Stimulated activated CD4-positive, alpha-beta T cell treated with anti-CD3 and anti-CD28 coated beads, Interleukin-15, amount 100 ng/mL, for 24 hours (primary cell): Measurements from ENCODE around the gene SGO2.

Experiments used
- DNase-seq: peaks from one replicate; pipeline ENCODE4 v3.0.0-alpha.2; 2020

SGO2 gene

GRCh38 chr2:200525882-200526651 is at the start of gene SGO2:
SGO2 (plus strand) TSS chr2:200526207; CDS start chr2:200532976, 6,769 bp downstream.
- DNase-seq, result peak; percentile 98

- no peak for DNase-seq
Observed at GRCh38 chr2:200476836-200477235, 49.2 kb upstream of the SGO2 start.

GRCh38 chr2:200477667-200478131 is 48.3 kb upstream of the SGO2 start:
- no peak for DNase-seq

GRCh38 chr2:200479692-200480265 is 46.2 kb upstream of the SGO2 start:
- DNase-seq, result no peak

- no peak for DNase-seq
Observed at GRCh38 chr2:200482194-200482593, 43.8 kb upstream of the SGO2 start.

- peak; percentile 43 for DNase-seq
Observed at GRCh38 chr2:200483729-200484198, 42.2 kb upstream of the SGO2 start.

GRCh38 chr2:200484934-200485333 is 41.1 kb upstream of the SGO2 start:
- DNase-seq, result no peak

- DNase-seq, result no peak
Observed at GRCh38 chr2:200486529-200486928, 39.5 kb upstream of the SGO2 start.

GRCh38 chr2:200488169-200488568 is 37.8 kb upstream of the SGO2 start:
- no peak for DNase-seq

GRCh38 chr2:200490001-200490400 is 36.0 kb upstream of the SGO2 start:
- DNase-seq, result no peak

GRCh38 chr2:200492656-200493055 is 33.4 kb upstream of the SGO2 start:
- no peak for DNase-seq

- DNase-seq, result no peak
Observed at GRCh38 chr2:200494048-200494447, 32.0 kb upstream of the SGO2 start.

GRCh38 chr2:200496696-200497095 is 29.3 kb upstream of the SGO2 start:
- no peak for DNase-seq

- no peak for DNase-seq
Observed at GRCh38 chr2:200498402-200499162, 27.4 kb upstream of the SGO2 start.

GRCh38 chr2:200502196-200502595 is 23.8 kb upstream of the SGO2 start:
- DNase-seq, result no peak

GRCh38 chr2:200506679-200507078 is 19.3 kb upstream of the SGO2 start:
- no peak for DNase-seq

GRCh38 chr2:200507179-200507578 is 18.8 kb upstream of the SGO2 start:
- no peak for DNase-seq

GRCh38 chr2:200509235-200509611 is 16.8 kb upstream of the SGO2 start:
- DNase-seq, result peak; percentile 7

- DNase-seq, result peak; percentile 95
Observed at GRCh38 chr2:200509612-200510433, 16.2 kb upstream of the SGO2 start, which contains the start of gene KCTD18. KCTD18 (minus strand) TSS chr2:200510068; CDS start chr2:200507016, 3,052 bp downstream.

- no peak for DNase-seq
Observed at GRCh38 chr2:200515155-200515554, 10.9 kb upstream of the SGO2 start.

- DNase-seq, result no peak
Observed at GRCh38 chr2:200523158-200523557, 2.8 kb upstream of the SGO2 start.

GRCh38 chr2:200523604-200524003 is 2.4 kb upstream of the SGO2 start:
- DNase-seq, result no peak

GRCh38 chr2:200525066-200525465 is 941 bp upstream of the SGO2 start:
- DNase-seq, result no peak
